BLaER1 (cell line): ENCODE data around the gene MAP3K5.

Experiments
- H3K27ac ChIP-seq: shearing (Covaris generic); formaldehyde crosslinking; 2 replicates; pipeline ENCODE4 v1.8.1; 2022
- H3K27me3 ChIP-seq: shearing (Covaris generic); formaldehyde crosslinking; 2 replicates; pipeline ENCODE4 v1.8.1; 2022
- H3K36me3 ChIP-seq: shearing (Covaris generic); formaldehyde crosslinking; 2 replicates; pipeline ENCODE4 v1.8.1; 2022
- H3K4me1 ChIP-seq: shearing (Covaris generic); formaldehyde crosslinking; 2 replicates; pipeline ENCODE4 v1.8.1; 2022
- H3K4me2 ChIP-seq: shearing (Covaris generic); formaldehyde crosslinking; 2 replicates; pipeline ENCODE4 v1.8.1; 2022
- H3K4me3 ChIP-seq: shearing (Covaris generic); formaldehyde crosslinking; 2 replicates; pipeline ENCODE4 v1.8.1; 2022
- H3K9ac ChIP-seq: shearing (Covaris generic); formaldehyde crosslinking; 2 replicates; pipeline ENCODE4 v1.8.1; 2022
- H3K9me3 ChIP-seq: shearing (Covaris generic); formaldehyde crosslinking; 2 replicates; pipeline ENCODE4 v1.8.1; 2022
- H4K20me1 ChIP-seq: shearing (Covaris generic); formaldehyde crosslinking; 2 replicates; pipeline ENCODE4 v1.8.1; 2022
- Cebpa-rat ChIP-seq: shearing (Covaris generic); IDR thresholded peaks from 2 replicates; pipeline ENCODE4 v1.8.1; 2022

The MAP3K5 gene

GRCh38 chr6:136633355-136633754 is 158.9 kb downstream of the MAP3K5 start:
- no peak overlapping the region for H3K4me3 ChIP-seq
- H4K20me1 ChIP-seq, result no peaks in the 10 kb centered on the region
- H3K9ac ChIP-seq, result no peak overlapping the region
- H3K36me3 ChIP-seq, result peaks cover 22% of the 10 kb centered on the region; the same call in 1 of the 2 replicates
- no peak overlapping the region for H3K4me2 ChIP-seq
- no peak for TF ChIP-seq Cebpa-rat
- no peaks in the 10 kb centered on the region for H3K4me1 ChIP-seq
- no peaks in the 10 kb centered on the region for H3K27me3 ChIP-seq
- H3K9me3 ChIP-seq, result no peaks in the 10 kb centered on the region
- H3K27ac ChIP-seq, result no peak overlapping the region

DNA sequence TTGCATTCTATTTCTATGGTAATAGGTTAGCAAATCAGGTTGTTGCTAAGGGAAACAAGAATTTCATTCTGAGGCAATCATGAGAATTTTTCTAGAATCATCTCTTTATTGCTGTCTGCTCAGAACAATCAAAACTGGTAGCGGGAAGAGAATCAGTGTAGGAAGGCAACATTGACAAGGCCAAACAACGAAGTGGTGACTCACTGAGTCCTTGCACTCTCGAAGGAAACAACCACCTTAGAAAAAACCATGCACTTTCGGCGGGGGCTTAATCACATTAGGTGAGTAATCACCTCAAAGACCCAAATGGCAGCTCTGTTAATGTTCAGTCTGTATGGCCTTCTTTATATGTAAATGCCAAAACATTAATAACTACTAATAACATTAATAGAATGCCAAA is 163.3 kb downstream of the MAP3K5 start:
- Histone ChIP-seq H3K27ac (no peak overlapping the region), H4K20me1 (no peaks in the 10 kb centered on the region), H3K4me1 (peaks cover under 1% of the 10 kb centered on the region; the same call in 1 of the 2 replicates), H3K9ac (no peak overlapping the region), H3K9me3 (no peaks in the 10 kb centered on the region), H3K4me3 (no peak overlapping the region), H3K4me2 (no peak overlapping the region), H3K27me3 (no peaks in the 10 kb centered on the region), H3K36me3 (peaks cover 4% of the 10 kb centered on the region; the same call in 1 of the 2 replicates)
- no peak for TF ChIP-seq Cebpa-rat

DNA sequence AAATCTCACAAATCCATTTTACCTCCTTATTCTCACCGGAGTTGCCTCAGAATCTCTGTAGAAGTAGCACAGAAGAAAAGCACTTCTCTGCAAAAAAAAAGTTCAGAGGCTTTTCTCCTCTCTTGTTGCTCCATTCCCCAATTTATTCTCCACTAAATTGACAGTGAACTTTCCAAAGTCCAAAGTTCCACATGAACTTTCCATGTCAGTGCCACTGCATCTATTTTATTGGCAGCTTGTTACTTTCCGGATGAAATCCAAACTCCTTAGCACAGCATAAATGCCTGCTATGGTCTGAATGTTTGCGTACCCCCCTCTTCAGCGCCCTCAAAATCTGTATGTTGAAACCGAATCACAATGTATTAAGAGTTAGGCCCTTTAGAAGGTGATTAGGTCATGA is 165.1 kb downstream of the MAP3K5 start:
- no peaks in the 10 kb centered on the region for H3K9me3 ChIP-seq
- no peak overlapping the region for H3K27ac ChIP-seq
- H3K4me1 ChIP-seq, result peaks cover 18% of the 10 kb centered on the region
- TF ChIP-seq Cebpa-rat, result no peak
- H3K9ac ChIP-seq, result no peak overlapping the region
- no peaks in the 10 kb centered on the region for H3K27me3 ChIP-seq
- H3K36me3 ChIP-seq, result peaks cover 4% of the 10 kb centered on the region; the same call in 1 of the 2 replicates
- H4K20me1 ChIP-seq, result no peaks in the 10 kb centered on the region
- H3K4me2 ChIP-seq, result no peak overlapping the region
- H3K4me3 ChIP-seq, result no peak overlapping the region

- Histone ChIP-seq H3K9ac (no peak overlapping the region), H3K4me3 (no peak overlapping the region), H3K9me3 (no peaks in the 10 kb centered on the region), H3K27me3 (no peaks in the 10 kb centered on the region), H4K20me1 (no peaks in the 10 kb centered on the region), H3K4me1 (peaks cover 27% of the 10 kb centered on the region), H3K4me2 (no peak overlapping the region), H3K27ac (no peak overlapping the region), H3K36me3 (peaks cover 9% of the 10 kb centered on the region; the same call in 1 of the 2 replicates)
- TF ChIP-seq Cebpa-rat, result no peak
Measured at GRCh38 chr6:136625293-136625692, 167.0 kb downstream of the MAP3K5 start.

DNA sequence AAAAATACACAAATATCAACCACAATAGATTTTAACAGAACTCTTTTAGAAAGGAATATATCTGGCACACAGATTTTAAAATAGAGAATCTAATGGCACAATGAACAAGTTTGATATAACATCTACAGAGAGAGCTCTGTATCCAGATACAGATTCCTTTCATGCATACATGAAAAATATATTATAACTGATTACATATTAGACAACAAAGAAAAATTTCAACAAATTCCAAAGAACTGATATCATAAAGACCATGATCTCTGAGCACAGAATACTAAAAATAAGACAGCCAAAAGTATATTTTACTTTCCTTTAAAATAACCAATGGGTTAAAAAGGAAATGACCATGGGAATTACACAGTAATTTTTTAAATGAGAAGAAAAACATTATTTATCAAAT is 167.9 kb downstream of the MAP3K5 start:
- Histone ChIP-seq H3K9ac (no peak overlapping the region), H3K4me3 (no peak overlapping the region), H3K27me3 (no peaks in the 10 kb centered on the region), H4K20me1 (no peaks in the 10 kb centered on the region), H3K27ac (no peak overlapping the region), H3K4me1 (peaks cover 27% of the 10 kb centered on the region), H3K9me3 (no peaks in the 10 kb centered on the region), H3K4me2 (no peak overlapping the region), H3K36me3 (0 out of 2 replicates have a peak, but pooled peaks cover 5% of the 10 kb centered on the region)
- no peak for TF ChIP-seq Cebpa-rat

DNA sequence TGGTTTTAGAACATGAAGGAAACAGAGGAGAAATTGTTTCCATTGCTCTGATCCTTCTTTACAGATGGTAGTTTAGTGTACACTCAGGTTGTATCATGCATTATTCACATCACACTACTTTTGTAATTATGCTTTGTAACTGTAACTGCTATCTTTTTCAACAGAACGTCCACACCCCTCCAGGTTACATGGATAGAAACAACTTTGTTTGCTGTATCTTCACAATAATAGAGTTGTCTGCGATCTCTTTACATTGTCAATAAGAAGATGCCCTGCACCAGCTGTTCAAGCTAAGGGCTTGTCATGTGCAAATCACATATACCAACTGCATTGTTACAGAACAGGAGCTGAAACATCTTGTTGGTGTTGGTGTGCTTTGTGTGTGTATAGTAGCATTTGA is 174.2 kb downstream of the MAP3K5 start:
- Histone ChIP-seq H3K9me3 (no peaks in the 10 kb centered on the region), H3K27ac (no peak overlapping the region), H3K27me3 (no peaks in the 10 kb centered on the region), H3K9ac (no peak overlapping the region), H3K36me3 (0 out of 2 replicates have a peak, but pooled peaks cover 8% of the 10 kb centered on the region), H4K20me1 (no peaks in the 10 kb centered on the region), H3K4me2 (no peak overlapping the region), H3K4me3 (no peak overlapping the region), H3K4me1 (peaks cover 18% of the 10 kb centered on the region)
- TF ChIP-seq Cebpa-rat, result no peak

- Histone ChIP-seq H3K27ac (no peak overlapping the region), H3K9ac (no peak overlapping the region), H4K20me1 (no peaks in the 10 kb centered on the region), H3K4me3 (no peak overlapping the region), H3K4me1 (peaks cover 2% of the 10 kb centered on the region), H3K36me3 (0 out of 2 replicates have a peak, but pooled peaks cover 8% of the 10 kb centered on the region), H3K9me3 (no peaks in the 10 kb centered on the region), H3K27me3 (no peaks in the 10 kb centered on the region), H3K4me2 (no peak overlapping the region)
- no peak for TF ChIP-seq Cebpa-rat
Measured at GRCh38 chr6:136616527-136616926, 175.8 kb downstream of the MAP3K5 start.

- Histone ChIP-seq H3K27me3 (no peaks in the 10 kb centered on the region), H3K4me1 (peaks cover 6% of the 10 kb centered on the region), H3K9me3 (no peaks in the 10 kb centered on the region), H3K4me3 (no peak overlapping the region), H3K9ac (no peak overlapping the region), H3K27ac (no peak overlapping the region), H3K36me3 (0 out of 2 replicates have a peak, but pooled peaks cover 3% of the 10 kb centered on the region), H3K4me2 (no peak overlapping the region), H4K20me1 (no peaks in the 10 kb centered on the region)
- no peak for TF ChIP-seq Cebpa-rat
Measured at GRCh38 chr6:136614994-136615393, 177.3 kb downstream of the MAP3K5 start.

DNA sequence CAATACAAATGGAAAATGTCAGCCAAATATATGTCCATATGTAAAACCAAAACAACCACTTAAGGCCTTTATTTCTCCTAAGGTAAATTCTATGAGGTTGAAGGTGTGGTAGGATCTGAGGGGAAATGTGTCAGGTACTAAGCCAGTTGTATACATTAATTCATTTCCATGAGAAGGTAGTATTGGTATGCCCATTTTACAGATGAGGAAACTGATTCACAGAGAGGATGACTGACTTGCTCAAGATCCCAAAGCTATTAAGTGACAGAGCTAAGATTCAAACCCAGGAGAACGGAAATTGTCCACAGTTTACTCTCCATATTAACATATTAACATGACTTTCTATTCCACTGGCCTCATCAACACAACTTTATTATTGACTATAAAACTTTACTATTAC is 177.9 kb downstream of the MAP3K5 start:
- Histone ChIP-seq H3K36me3 (0 out of 2 replicates have a peak, but pooled peaks cover 3% of the 10 kb centered on the region), H3K9ac (no peak overlapping the region), H3K4me2 (no peak overlapping the region), H3K4me3 (no peak overlapping the region), H4K20me1 (no peaks in the 10 kb centered on the region), H3K27me3 (no peaks in the 10 kb centered on the region), H3K27ac (no peak overlapping the region), H3K9me3 (no peaks in the 10 kb centered on the region), H3K4me1 (peaks cover 12% of the 10 kb centered on the region)
- no peak for TF ChIP-seq Cebpa-rat

DNA sequence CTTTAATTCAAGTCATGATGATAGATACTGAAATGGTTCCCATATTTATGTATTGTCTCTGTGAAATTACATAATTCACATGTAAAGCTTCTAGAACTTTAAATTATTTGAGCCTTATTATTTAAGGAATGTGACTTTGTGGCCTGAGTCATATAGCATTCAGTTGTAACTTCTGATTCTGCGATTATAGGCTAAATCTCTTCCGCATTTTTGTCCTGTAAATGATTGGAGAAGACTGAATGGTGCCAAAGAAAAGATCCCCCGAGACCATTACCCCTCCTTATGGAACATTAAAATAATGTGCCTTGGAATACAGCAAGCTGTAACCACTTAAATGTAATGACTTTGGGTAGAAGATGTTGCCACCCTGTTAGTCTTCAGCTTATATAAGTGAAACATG is 178.8 kb downstream of the MAP3K5 start:
- H3K27ac ChIP-seq, result no peak overlapping the region
- no peak for TF ChIP-seq Cebpa-rat
- no peaks in the 10 kb centered on the region for H4K20me1 ChIP-seq
- no peaks in the 10 kb centered on the region for H3K9me3 ChIP-seq
- H3K4me3 ChIP-seq, result no peak overlapping the region
- peaks cover 21% of the 10 kb centered on the region for H3K4me1 ChIP-seq
- H3K9ac ChIP-seq, result no peak overlapping the region
- no peak overlapping the region for H3K4me2 ChIP-seq
- no peaks in the 10 kb centered on the region for H3K36me3 ChIP-seq
- no peaks in the 10 kb centered on the region for H3K27me3 ChIP-seq
